ENCODE data around the gene ADAM23. TPM values are rescaled to one million over a fixed set of nuclear protein-coding genes. Genes with fewer than 3 reads are reported as not detected.
A peak's percentile ranks its signal among the peaks of the same experiment; 100 is the strongest.

ADAM23 gene
- polyA plus RNA-seq, 2 of the 4 experiments (the other 2 are of a cell fraction), result 6.1 to 7.8 TPM

GRCh38 chr2:206642075-206643025 is 199.0 kb downstream of the ADAM23 start, which contains the start of gene FAM237A:
FAM237A (plus strand) TSS chr2:206642487; CDS start chr2:206644237, 1,750 bp downstream.
- CTCF ChIA-PET, result no interaction called here
- Histone ChIP-seq H3K4me1 (no peaks in the 10 kb centered on the region), H3K4me2 (no peak within 1 kb of the TSS), H3K9me3 (no peaks in the 10 kb centered on the region; the same call in 2 of the 3 replicates), H3K4me3 (no peak within 1 kb of the TSS), H3K27ac (no peak within 1 kb of the TSS)
- peak; percentile 93 for TF ChIP-seq REST (IDR thresholded peaks at IDR 0.05)
- no peak for TF ChIP-seq MAFK (IDR thresholded peaks at IDR 0.05; ENCODE audit: partially characterized antibody)
- 57% methylated on average over 47 of the region's 56 CpGs for WGBS (ENCODE audit: missing lambda C conversion rate)
- FAIRE-seq (no peak), DNase-seq (ENCODE audit: low read depth in 1 of 2, low spot score in 1 of 2) (peak in 1 of 2 experiments; percentile 19), ATAC-seq (peak; percentile 52 to 54; a peak in 3 of 6 replicates)
- POLR2A ChIA-PET, result no interaction called here

GRCh38 chr2:206647985-206648384 is 204.7 kb downstream of the ADAM23 start:
- H3K4me1 ChIP-seq, result no peaks in the 10 kb centered on the region
- no peak for DNase-seq (ENCODE audit: low read depth in 1 of 2, low spot score in 1 of 2)

GRCh38 chr2:206657087-206657486 is 213.8 kb downstream of the ADAM23 start:
- ChIA-PET POLR2A (no interaction called here), CTCF (no interaction called here)
- 73% methylated on average over 1 of the region's 1 CpG for WGBS (ENCODE audit: missing lambda C conversion rate)
- ATAC-seq (no peak), DNase-seq (ENCODE audit: low read depth in 1 of 2, low spot score in 1 of 2) (no peak), FAIRE-seq (no peak)
- H3K4me2 ChIP-seq, result no peak overlapping the region
- TF ChIP-seq BHLHE40 (IDR thresholded peaks at IDR 0.05; ENCODE audit: low read depth, low read length), result no peak
- no peak for TF ChIP-seq MAFK (IDR thresholded peaks at IDR 0.05; ENCODE audit: partially characterized antibody)
- TF ChIP-seq JUNB (IDR thresholded peaks at IDR 0.05), result no peak
- no peaks in the 10 kb centered on the region for H3K4me1 ChIP-seq
- H3K4me3 ChIP-seq, result no peak overlapping the region
- no peak overlapping the region for H3K27ac ChIP-seq
- H3K9me3 ChIP-seq, result peaks cover 8% of the 10 kb centered on the region; the same call in 1 of the 3 replicates

More at GRCh38 chr2:206647985-206648384, 204.7 kb downstream of the ADAM23 start:
- Histone ChIP-seq H3K4me3 (no peak overlapping the region), H3K4me2 (no peak overlapping the region), H3K27ac (no peak overlapping the region), H3K9me3 (no peaks in the 10 kb centered on the region)
- POLR2A ChIA-PET, result no interaction called here
- FAIRE-seq, result no peak
- CTCF ChIA-PET, result no interaction called here
- no peak for ATAC-seq
- TF ChIP-seq EHMT2 (IDR thresholded peaks at IDR 0.05; ENCODE audit: low read depth) (no peak), NR3C1 (IDR thresholded peaks at IDR 0.05) (no peak), HOXA7 (CRISPR knock-in tag; IDR thresholded peaks at IDR 0.05) (no peak), RNF2 (IDR thresholded peaks at IDR 0.05; ENCODE audit: borderline replicate concordance, low read depth) (no peak), CHD4 (IDR thresholded peaks at IDR 0.05; ENCODE audit: borderline replicate concordance) (no peak), MAZ (IDR thresholded peaks at IDR 0.05; ENCODE audit: borderline replicate concordance, low read depth, low read length) (no peak), CEBPB (IDR thresholded peaks at IDR 0.05) (0 out of 4 replicates have a peak, but pooled peaks of 1 of the 2 experiments have one; percentile 3), RFX5 (IDR thresholded peaks at IDR 0.05) (no peak)
- WGBS (ENCODE audit: missing lambda C conversion rate), result 3% methylated on average over 1 of the region's 1 CpG

- DNase-seq (ENCODE audit: low read depth in 1 of 2, low spot score in 1 of 2) (no peak), ATAC-seq (no peak), FAIRE-seq (no peak)
- CTCF ChIA-PET, result interaction anchor here (1.0 kb wide), 1 partner anchor 26 kb away, joined by 3 read pairs; no protein-coding TSS in a partner anchor
- Histone ChIP-seq H3K4me2 (no peak overlapping the region), H3K9me3 (no peaks in the 10 kb centered on the region), H3K27ac (no peak overlapping the region), H3K4me1 (no peaks in the 10 kb centered on the region), H3K4me3 (no peak overlapping the region)
- TF ChIP-seq HES2 (IDR thresholded peaks at IDR 0.05), result no peak
- no peak for TF ChIP-seq NR3C1 (IDR thresholded peaks at IDR 0.05)
- no peak for TF ChIP-seq SREBF2 (IDR thresholded peaks at IDR 0.05)
- 22% methylated on average over 3 of the region's 3 CpGs for WGBS (ENCODE audit: missing lambda C conversion rate)
- POLR2A ChIA-PET, result no interaction called here
Measured at GRCh38 chr2:206665251-206665650, 221.9 kb downstream of the ADAM23 start.

Other genes with a start within 250 kb of the ADAM23 start
- 5.8 and 8.4 TPM in 2 replicates for gene ZDBF2, start 168.9 kb upstream of the ADAM23 start, polyA plus RNA-seq (2011; rRNA removed)
- 1.3 to 1.7 TPM (median 1.5 TPM) in 3 replicates for gene ZDBF2, start 168.9 kb upstream of the ADAM23 start, polyA plus RNA-seq (2017; fragmentation: RNase III; extraction: RNeasy Plus Mini Kit Qiagen cat#74134 plus additional on column Dnase treatment)
- not detected in 2 replicates for gene FAM237A, start 199.0 kb downstream of the ADAM23 start, polyA plus RNA-seq (2011; rRNA removed)
- not detected in 3 replicates for gene FAM237A, start 199.0 kb downstream of the ADAM23 start, polyA plus RNA-seq (2017; fragmentation: RNase III; extraction: RNeasy Plus Mini Kit Qiagen cat#74134 plus additional on column Dnase treatment)

Data from A549 (cell line).